GM19395 (cell line): ENCODE measurements around the gene SURF2.

Experiments
- ATAC-seq: cut with Tn5 transposase; IDR thresholded peaks from one replicate; pipeline ENCODE4 v1.9.1; 2021; ENCODE audit warnings: mild to moderate bottlenecking, moderate library complexity; ENCODE audit not compliant: unreplicated experiment

Gene SURF2

GRCh38 chr9:133353548-133353947, 2.8 kb upstream of the SURF2 start:
- ATAC-seq: no peak

- ATAC-seq: no peak
Measured at GRCh38 chr9:133354766-133355165, 1.6 kb upstream of the SURF2 start.

- peak; percentile 32 for ATAC-seq
Measured at GRCh38 chr9:133355881-133356357, 431 bp upstream of the SURF2 start.

GRCh38 chr9:133357656-133358055, 1.3 kb downstream of the SURF2 start:
- ATAC-seq: no peak

- no peak for ATAC-seq
Measured at GRCh38 chr9:133359399-133360175, 3.2 kb downstream of the SURF2 start.

- no peak for ATAC-seq
Measured at GRCh38 chr9:133360400-133361393, 4.3 kb downstream of the SURF2 start.

GRCh38 chr9:133361507-133362092, 5.2 kb downstream of the SURF2 start:
- no peak for ATAC-seq

GRCh38 chr9:133362359-133363044, 6.2 kb downstream of the SURF2 start:
- ATAC-seq: no peak

GRCh38 chr9:133366435-133366834, 10.1 kb downstream of the SURF2 start:
- ATAC-seq: no peak

- ATAC-seq: no peak
Measured at GRCh38 chr9:133367221-133367620, 10.9 kb downstream of the SURF2 start.

GRCh38 chr9:133367778-133368177, 11.4 kb downstream of the SURF2 start:
- no peak for ATAC-seq

- no peak for ATAC-seq
Measured at GRCh38 chr9:133368249-133368881, 12.0 kb downstream of the SURF2 start.

GRCh38 chr9:133369422-133369821, 13.1 kb downstream of the SURF2 start:
- ATAC-seq: no peak

- ATAC-seq: no peak
Measured at GRCh38 chr9:133369933-133370332, 13.6 kb downstream of the SURF2 start.

- ATAC-seq: no peak
Measured at GRCh38 chr9:133370685-133371084, 14.3 kb downstream of the SURF2 start.

- no peak for ATAC-seq
Measured at GRCh38 chr9:133371261-133371711, 14.9 kb downstream of the SURF2 start.

GRCh38 chr9:133372144-133372543, 15.8 kb downstream of the SURF2 start:
- ATAC-seq: no peak

- ATAC-seq: no peak
Measured at GRCh38 chr9:133374612-133375115, 18.3 kb downstream of the SURF2 start.

- peak; percentile 8 for ATAC-seq
Measured at GRCh38 chr9:133375116-133375723, 18.9 kb downstream of the SURF2 start.
